ENCODE data around the gene TENM4. TPM values are rescaled to one million over a fixed set of nuclear protein-coding genes. Genes with fewer than 3 reads are reported as not detected.

The TENM4 gene
- polyA plus RNA-seq, 3 donors, result 23.2 to 32.9 (median 23.7) TPM

DNA sequence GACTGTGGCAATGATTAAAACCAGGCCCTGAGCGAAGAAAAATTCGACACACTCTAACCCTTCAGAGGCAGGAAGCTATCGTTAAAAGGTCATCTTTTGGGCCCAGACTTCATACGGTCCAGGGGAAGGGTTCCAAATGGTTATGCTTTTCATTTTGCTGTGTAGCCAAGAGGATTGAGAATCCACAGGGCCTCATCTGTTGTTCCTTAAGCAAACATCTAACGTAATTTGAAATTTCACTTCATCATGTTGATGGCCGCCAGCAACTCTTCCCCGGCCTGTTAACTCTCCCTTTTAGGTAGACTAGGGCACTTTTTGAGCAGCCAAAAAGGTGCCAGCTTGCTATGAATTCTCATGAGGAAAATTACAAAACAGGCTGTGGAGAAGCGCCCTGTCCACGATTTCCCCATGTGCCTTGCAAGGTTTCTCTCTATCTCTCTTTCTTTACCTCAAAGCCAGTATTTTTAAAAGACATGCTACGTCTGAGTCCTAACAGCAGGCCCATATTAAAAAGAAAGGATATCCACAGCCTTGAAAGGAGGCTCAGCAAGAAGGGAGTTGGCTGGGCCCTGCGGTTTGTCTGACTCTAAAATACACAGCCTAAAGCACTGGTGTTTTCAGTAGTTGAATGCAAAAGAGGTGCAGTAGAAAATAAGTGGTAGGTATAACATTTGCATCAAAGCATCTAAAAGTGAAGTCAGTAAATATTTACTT lies 509.9 kb downstream of the TENM4 start:
- DNase-seq (ENCODE audit: extremely low read depth in 1 of 11, low read depth in 9 of 11, low spot score in 4 of 11), result no peak

DNA sequence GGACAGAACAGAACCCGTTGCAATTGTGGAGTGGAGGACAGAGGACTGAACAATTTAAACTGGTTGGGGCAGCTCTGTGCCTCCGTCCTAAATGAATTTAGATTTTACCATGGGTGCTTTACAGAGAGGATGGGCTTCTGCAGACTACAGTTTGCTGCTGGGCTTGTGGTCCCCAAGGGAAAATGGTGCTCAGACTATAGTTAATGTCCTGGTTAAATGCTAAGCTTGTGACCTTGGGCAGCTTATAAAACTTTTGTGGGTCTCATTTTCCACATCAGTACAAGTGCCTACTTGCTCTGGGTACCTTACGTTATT lies 511.0 kb downstream of the TENM4 start:
- no peak for DNase-seq (ENCODE audit: extremely low read depth in 1 of 11, low read depth in 9 of 11, low spot score in 4 of 11)

DNA sequence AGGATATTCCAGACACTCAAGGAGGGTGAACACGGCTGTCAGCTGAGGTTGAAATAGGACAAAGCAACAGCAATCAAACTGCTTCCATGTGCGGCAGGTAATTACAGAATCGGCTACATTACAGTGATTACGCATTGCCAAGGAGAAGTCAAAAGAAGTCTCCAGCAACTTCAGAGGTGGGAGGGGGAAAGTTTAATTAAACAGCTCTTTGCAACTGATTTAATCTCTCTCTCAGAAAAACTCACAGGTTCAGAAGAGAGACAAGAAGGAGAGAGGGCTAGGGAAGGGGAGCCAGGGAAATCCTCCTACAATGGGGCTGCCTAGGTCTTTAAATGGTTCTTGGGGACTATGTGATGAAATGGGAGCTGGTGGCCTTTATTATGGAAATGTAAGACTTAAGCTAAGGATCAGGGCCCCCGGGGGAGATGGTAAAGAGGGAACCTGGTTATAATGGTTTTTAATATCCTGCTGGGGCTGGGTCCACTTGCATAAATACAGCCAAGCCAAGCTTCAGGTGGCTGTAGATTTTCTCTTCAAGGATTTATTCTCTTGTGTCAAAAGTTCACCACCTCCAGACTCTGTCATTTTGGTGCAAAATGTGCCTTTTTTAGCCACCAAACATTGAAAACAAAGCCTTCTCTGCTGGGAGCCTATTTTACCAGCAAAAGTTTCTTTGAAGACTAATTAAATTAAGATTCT lies 511.5 kb downstream of the TENM4 start:
- DNase-seq (ENCODE audit: extremely low read depth in 1 of 11, low read depth in 9 of 11, low spot score in 4 of 11), result no peak

- DNase-seq (ENCODE audit: extremely low read depth in 1 of 11, low read depth in 9 of 11, low spot score in 4 of 11), result no peak
Observed at GRCh38 chr11:78927511-78927910, 513.3 kb downstream of the TENM4 start.

GRCh38 chr11:78926633-78927338 lies 514.0 kb downstream of the TENM4 start:
- DNase-seq (ENCODE audit: extremely low read depth in 1 of 11, low read depth in 9 of 11, low spot score in 4 of 11), result no peak

- DNase-seq (ENCODE audit: extremely low read depth in 1 of 11, low read depth in 9 of 11, low spot score in 4 of 11), result no peak
Observed at GRCh38 chr11:78925387-78925786, 515.4 kb downstream of the TENM4 start.

DNA sequence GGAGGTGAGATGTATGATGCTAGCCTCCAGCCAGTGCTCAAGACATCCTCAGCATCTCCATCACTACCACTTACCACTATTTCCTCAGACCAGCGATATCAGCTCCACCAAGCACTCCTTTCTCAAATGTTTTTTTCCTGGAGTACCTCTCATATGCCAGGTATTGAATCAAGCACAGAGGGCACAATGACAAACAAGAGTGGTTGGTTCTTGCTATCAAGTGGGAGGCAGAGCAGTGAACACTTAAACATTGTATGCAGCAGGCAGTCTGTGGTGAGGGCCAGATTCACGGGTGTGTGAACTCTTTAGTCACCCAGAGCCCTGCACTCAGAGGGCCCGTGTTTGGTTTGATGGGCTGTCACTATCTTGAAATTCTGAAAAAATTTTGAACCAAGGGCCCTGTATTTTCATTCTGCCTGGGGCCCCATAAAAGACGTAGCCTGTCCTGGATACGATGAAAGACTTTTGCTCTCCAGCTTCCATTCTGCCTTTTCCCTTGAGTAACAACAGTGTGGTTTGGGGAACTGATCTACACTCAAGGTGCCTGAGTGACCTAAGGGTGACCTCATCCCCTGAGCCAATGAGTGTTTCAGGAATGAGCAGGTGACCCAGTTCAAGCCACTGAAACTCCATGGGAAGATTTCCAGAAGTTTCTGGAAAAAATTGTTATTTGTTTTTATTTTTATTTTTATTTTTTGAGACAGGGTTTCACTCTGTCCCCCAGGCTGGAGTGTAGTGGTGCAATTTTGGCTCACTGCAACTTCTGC lies 517.8 kb downstream of the TENM4 start:
- DNase-seq (ENCODE audit: extremely low read depth in 1 of 11, low read depth in 9 of 11, low spot score in 4 of 11), result no peak

- DNase-seq (ENCODE audit: extremely low read depth in 1 of 11, low read depth in 9 of 11, low spot score in 4 of 11), result no peak
Observed at GRCh38 chr11:78921509-78921908, 519.3 kb downstream of the TENM4 start.

- no peak for DNase-seq (ENCODE audit: extremely low read depth in 1 of 11, low read depth in 9 of 11, low spot score in 4 of 11)
Observed at GRCh38 chr11:78920329-78920728, 520.5 kb downstream of the TENM4 start.

GRCh38 chr11:78916759-78917158 lies 524.1 kb downstream of the TENM4 start:
- DNase-seq (ENCODE audit: extremely low read depth in 1 of 11, low read depth in 9 of 11, low spot score in 4 of 11), result no peak

- DNase-seq (ENCODE audit: extremely low read depth in 1 of 11, low read depth in 9 of 11, low spot score in 4 of 11), result no peak
Observed at GRCh38 chr11:78914503-78914902, 526.3 kb downstream of the TENM4 start.

- no peak for DNase-seq (ENCODE audit: extremely low read depth in 1 of 11, low read depth in 9 of 11, low spot score in 4 of 11)
Observed at GRCh38 chr11:78912778-78913177, 528.1 kb downstream of the TENM4 start.

DNA sequence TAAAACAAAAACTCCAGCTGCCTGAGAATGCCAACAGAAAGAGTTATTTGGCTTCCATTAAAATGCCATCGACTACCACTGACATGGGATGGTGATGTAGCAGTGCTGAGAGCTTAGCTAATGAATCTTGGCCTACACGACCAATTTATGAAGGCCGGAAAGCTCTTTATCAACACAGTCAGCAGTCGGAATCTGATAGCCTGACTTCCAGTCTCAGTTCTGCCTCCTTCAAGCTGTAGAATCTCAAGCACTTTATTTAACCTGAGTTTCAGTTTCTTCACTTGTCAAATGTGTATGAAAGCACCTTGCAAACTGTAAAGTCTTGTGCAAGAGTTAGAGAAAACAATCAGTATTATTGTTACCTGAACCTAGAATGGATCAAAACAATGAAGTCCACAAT lies 530.5 kb downstream of the TENM4 start:
- DNase-seq (ENCODE audit: extremely low read depth in 1 of 11, low read depth in 9 of 11, low spot score in 4 of 11), result no peak

GRCh38 chr11:78909386-78909785 lies 531.4 kb downstream of the TENM4 start:
- no peak for DNase-seq (ENCODE audit: extremely low read depth in 1 of 11, low read depth in 9 of 11, low spot score in 4 of 11)

DNA sequence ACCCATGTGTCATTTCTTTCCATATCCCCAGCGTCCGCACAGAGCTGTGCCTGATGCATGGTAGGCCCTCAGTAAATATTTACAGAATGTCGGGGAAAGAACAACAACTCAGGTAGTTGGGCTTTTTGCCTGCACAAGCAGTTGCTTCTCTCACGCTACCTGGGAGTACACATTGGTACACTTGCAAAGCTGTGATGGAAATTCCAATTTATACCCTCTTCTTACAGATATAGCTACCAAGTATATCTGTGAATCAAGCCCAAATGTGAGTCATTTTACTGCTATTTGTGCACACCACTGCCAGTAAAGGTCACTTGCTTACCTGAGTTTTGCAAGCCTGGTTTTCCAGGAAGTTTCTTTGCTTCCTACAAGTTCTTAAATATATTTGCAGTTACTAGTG lies 533.2 kb downstream of the TENM4 start:
- DNase-seq (ENCODE audit: extremely low read depth in 1 of 11, low read depth in 9 of 11, low spot score in 4 of 11), result no peak

DNA sequence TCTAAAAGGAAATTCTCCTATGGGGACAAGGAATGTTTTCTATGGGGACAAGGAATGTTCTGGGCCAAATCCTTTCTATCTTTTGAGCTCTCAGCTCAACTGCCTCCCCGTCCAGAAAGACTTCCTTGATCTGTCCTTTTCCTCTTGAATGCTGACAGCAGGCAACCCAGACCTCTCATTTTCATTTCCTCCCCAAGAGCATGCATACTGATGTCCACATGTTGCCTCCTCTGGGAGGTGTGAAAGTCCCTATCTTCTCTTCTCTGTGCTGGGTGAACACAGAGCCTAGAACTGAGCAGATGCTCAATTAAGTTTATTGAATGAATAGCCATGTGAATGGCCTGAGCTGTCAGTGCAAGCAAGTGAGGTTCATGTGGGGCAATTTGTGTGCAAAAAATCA lies 534.3 kb downstream of the TENM4 start:
- no peak for DNase-seq (ENCODE audit: extremely low read depth in 1 of 11, low read depth in 9 of 11, low spot score in 4 of 11)

DNA sequence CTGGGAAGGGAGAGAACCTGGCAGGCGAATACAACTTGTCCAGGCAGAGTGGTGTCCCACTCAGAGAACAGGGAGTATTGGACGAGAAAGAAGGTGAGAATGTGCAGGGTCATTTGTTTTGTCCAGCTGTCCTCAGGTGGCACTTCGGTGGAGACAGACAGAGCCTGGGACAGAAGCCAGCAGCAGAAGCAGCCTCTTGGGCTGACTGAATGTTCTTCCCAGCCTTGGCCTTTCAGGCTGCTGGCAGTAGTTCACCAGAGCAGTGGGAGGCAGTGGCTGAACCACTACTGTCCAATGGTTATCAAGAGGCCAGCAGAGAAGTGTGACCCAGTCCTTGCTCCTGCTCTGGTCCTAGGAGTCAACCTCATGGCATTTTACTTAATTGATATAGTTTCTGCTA lies 535.1 kb downstream of the TENM4 start:
- no peak for DNase-seq (ENCODE audit: extremely low read depth in 1 of 11, low read depth in 9 of 11, low spot score in 4 of 11)

DNA sequence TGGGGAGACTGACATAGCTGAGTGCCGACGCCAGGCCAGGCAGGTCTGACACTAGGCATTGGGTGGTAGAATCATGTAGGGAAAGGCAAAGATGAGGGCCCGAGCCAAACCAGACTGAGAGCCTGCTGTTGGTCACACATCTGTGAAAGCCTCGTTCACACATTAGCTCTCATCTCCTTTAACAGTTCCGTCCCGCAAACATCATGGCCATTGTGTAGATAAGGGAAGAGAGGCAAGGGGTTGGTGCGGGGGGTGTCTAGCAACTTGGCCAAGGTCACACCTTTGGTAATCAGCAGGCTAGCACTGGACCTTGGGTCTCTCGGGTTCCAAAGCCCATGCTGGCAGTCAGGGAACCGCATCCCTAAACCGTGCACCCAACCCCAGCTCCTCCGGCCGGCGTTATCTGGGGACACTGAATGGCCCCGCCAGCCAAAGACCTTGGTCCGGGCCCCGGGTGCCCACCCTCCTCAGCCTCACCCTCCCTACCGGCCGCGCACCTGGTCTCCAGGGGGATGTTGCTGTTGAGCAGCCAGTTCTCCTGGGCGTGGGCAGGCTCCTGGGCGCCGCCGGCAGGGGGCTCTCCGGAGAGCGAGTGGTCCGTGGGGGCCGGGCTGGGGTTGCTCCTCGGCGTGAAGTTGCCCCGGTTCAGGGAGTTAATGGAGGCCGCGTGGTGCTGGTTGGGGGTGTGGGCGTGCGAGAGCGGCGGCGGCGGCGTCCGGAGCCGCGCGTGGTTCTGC lies 537.9 kb downstream of the TENM4 start:
- DNase-seq (ENCODE audit: extremely low read depth in 1 of 11, low read depth in 9 of 11, low spot score in 4 of 11), result no peak

GRCh38 chr11:78901831-78902230 lies 539.0 kb downstream of the TENM4 start:
- DNase-seq (ENCODE audit: extremely low read depth in 1 of 11, low read depth in 9 of 11, low spot score in 4 of 11), result no peak
